ENCODE data around the gene TCEAL1.
A peak's percentile ranks its signal among the peaks of the same experiment; 100 is the strongest.
"Not testable (repeated sequence)": the region's sequence is repeated elsewhere in the genome, so short reads cannot be mapped to it uniquely, and the experiment has no call there.

Gene TCEAL1

DNA sequence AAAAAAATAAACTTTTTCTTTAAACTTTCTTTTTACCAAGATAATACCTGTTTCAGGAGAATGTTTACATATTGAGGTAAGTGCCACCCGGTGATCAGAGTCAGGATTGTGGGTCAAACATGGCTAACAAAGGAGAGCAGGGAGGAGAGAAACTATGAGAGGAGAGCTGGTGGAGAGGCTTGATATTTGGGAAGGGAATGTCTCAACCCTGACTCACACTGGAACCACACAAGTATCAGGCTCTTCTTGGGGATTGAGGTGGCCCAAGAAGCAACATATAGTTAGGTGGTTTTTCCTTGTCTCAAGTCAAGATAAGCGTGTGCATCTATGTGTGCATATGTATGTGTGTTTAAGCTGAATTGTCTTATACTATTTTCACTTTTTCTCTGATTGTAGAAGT lies 6.7 kb downstream of the TCEAL1 start:
- Histone ChIP-seq H3K4me1 (ENCODE audit: control insufficient read depth, insufficient read depth, low read length) (peaks cover 5% of the 10 kb centered on the region), H3K27me3 (ENCODE audit: control insufficient read depth in 1 of 2, insufficient read depth in 2 of 2, low read length in 2 of 2) (no peaks in the 10 kb centered on the region), H3K9ac (ENCODE audit: low read length in 2 of 2) (no peak overlapping the region), H3K27ac (ENCODE audit: low read length) (no peak overlapping the region), H3K9me3 (ENCODE audit: control insufficient read depth in 2 of 2, low read length in 2 of 2) (no peaks in the 10 kb centered on the region), H3K4me3 (ENCODE audit: low read length in 2 of 2) (no peak overlapping the region), H3K36me3 (ENCODE audit: control insufficient read depth in 2 of 2, insufficient read depth in 2 of 2, low read length in 2 of 2) (peaks cover 0 to 2% of the 10 kb centered on the region in 2 donors)

- no peaks in the 10 kb centered on the region for H3K9me3 ChIP-seq (ENCODE audit: control insufficient read depth in 2 of 2, low read length in 2 of 2)
- no peaks in the 10 kb centered on the region for H3K36me3 ChIP-seq (ENCODE audit: control insufficient read depth in 2 of 2, insufficient read depth in 2 of 2, low read length in 2 of 2)
- H3K4me1 ChIP-seq (ENCODE audit: control insufficient read depth, insufficient read depth, low read length) = no peaks in the 10 kb centered on the region
- peaks cover 0 to 6% of the 10 kb centered on the region in 2 donors for H3K27me3 ChIP-seq (ENCODE audit: control insufficient read depth in 1 of 2, insufficient read depth in 2 of 2, low read length in 2 of 2)
- H3K4me3 ChIP-seq (ENCODE audit: low read length in 2 of 2) = no peak overlapping the region
- H3K27ac ChIP-seq (ENCODE audit: low read length) = no peak overlapping the region
- no peak overlapping the region for H3K9ac ChIP-seq (ENCODE audit: low read length in 2 of 2)
Observed at GRCh38 chrX:103637604-103638338, 9.0 kb downstream of the TCEAL1 start.

DNA sequence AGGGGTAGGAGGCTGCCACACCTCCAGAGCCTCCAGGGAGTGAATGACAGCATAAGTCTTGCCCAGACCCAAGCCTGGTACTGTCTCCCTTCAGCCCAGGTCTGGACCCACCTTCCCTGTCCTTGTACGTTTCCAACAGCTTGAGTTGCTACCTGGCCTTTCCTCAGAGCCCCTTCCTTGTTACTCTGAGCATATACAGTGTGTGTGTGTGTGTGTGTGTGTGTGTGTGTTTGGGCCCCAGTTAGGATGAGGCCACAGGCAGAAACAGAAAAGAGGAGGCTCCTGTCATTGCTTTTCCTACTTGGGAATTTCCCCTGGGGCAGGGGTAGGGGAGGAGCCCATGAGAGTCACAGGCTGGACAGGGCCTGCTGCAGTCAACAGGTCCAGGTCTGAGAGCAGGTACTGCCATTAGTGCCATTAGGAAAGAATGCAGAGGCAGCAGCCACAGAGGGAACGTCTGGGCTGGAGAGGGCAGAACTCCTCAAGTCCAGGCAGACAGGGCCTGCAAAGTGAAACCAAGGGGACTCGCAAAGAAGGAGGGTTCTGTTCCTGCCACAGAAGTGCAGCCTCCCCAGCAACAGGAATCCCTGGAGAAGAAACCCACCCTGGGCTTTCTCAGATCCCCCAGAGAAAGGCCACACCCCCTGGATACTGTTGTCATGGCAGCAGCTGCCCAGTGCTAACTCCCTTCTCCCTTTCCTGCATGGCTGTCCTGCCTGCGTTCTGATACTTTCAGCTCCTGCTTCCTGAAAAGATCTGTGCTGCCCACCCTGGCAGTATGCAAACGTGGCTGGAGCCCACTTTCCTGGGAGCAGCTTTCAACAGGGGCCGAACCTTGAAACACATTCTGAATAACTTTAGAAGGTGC lies 9.9 kb downstream of the TCEAL1 start:
- not testable (repeated sequence) for H3K4me1 ChIP-seq (ENCODE audit: control insufficient read depth, insufficient read depth, low read length); H3K9me3 ChIP-seq (ENCODE audit: control insufficient read depth in 2 of 2, low read length in 2 of 2); H3K36me3 ChIP-seq (ENCODE audit: control insufficient read depth in 2 of 2, insufficient read depth in 2 of 2, low read length in 2 of 2); H3K27ac ChIP-seq (ENCODE audit: low read length)
- peak overlapping the region; percentile 36 to 38 for H3K9ac ChIP-seq (ENCODE audit: low read length in 2 of 2)
- peak overlapping the region; percentile 35 to 40 for H3K4me3 ChIP-seq (ENCODE audit: low read length in 2 of 2)
- peaks cover 0 to 12% of the 10 kb centered on the region in 2 donors for H3K27me3 ChIP-seq (ENCODE audit: control insufficient read depth in 1 of 2, insufficient read depth in 2 of 2, low read length in 2 of 2)

DNA sequence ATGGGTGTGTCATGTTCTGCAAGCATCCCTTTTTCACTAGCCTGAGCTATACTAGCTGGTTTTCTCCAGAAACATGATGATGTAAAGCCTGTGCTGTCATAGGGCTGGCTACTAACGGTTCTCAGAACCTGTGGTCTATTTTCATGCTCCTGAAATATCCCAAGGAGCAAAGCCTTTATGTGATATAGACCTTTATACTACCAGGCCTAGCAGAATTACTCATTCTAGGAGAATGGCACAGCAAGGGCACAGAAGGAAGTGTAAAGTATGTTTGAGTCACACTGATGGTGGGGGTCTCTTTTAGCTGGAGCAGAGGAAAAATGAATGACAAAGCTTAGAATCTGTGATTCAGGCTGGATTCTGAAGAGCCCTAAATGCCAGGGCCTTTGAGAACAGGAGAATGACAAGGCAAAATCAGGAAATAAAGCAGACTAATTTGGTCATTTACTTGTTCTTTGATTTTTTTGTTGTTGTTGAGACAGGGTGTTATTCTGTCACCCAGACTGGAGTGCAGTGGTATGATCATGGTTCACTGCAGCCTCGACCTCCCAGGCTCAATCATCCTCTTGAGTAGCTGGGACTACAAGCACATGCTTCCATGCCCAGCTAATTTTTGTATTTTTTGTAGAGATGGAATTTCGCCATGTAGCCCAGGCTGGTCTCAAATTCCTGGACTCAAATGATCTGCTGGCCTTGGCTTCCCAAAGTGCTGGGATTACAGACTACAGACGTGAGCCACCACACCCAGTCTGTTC lies 11.8 kb downstream of the TCEAL1 start:
- Histone ChIP-seq H3K9ac (ENCODE audit: low read length in 2 of 2) (no peak overlapping the region), H3K4me3 (ENCODE audit: low read length in 2 of 2) (no peak overlapping the region)

GRCh38 chrX:103644125-103644524 lies 15.3 kb downstream of the TCEAL1 start:
- H3K27me3 ChIP-seq (ENCODE audit: control insufficient read depth in 1 of 2, insufficient read depth in 2 of 2, low read length in 2 of 2) = peaks cover 0 to 14% of the 10 kb centered on the region in 2 donors
- no peaks in the 10 kb centered on the region for H3K36me3 ChIP-seq (ENCODE audit: control insufficient read depth in 2 of 2, insufficient read depth in 2 of 2, low read length in 2 of 2)
- H3K9ac ChIP-seq (ENCODE audit: low read length in 2 of 2) = no peak overlapping the region
- no peak overlapping the region for H3K4me3 ChIP-seq (ENCODE audit: low read length in 2 of 2)
- H3K4me1 ChIP-seq (ENCODE audit: control insufficient read depth, insufficient read depth, low read length) = no peaks in the 10 kb centered on the region
- peaks cover 0 to 3% of the 10 kb centered on the region in 2 donors for H3K9me3 ChIP-seq (ENCODE audit: control insufficient read depth in 2 of 2, low read length in 2 of 2)
- no peak overlapping the region for H3K27ac ChIP-seq (ENCODE audit: low read length)

More for the DNA sequence above, 11.8 kb downstream of the TCEAL1 start:
- no peak overlapping the region for H3K27ac ChIP-seq (ENCODE audit: low read length)
- no peaks in the 10 kb centered on the region for H3K36me3 ChIP-seq (ENCODE audit: control insufficient read depth in 2 of 2, insufficient read depth in 2 of 2, low read length in 2 of 2)
- H3K27me3 ChIP-seq (ENCODE audit: control insufficient read depth in 1 of 2, insufficient read depth in 2 of 2, low read length in 2 of 2) = peaks cover 0 to 14% of the 10 kb centered on the region in 2 donors
- H3K4me1 ChIP-seq (ENCODE audit: control insufficient read depth, insufficient read depth, low read length) = no peaks in the 10 kb centered on the region
- H3K9me3 ChIP-seq (ENCODE audit: control insufficient read depth in 2 of 2, low read length in 2 of 2) = peaks cover 0 to 3% of the 10 kb centered on the region in 2 donors

GRCh38 chrX:103647630-103648029 lies 18.9 kb downstream of the TCEAL1 start:
- H3K27ac ChIP-seq (ENCODE audit: low read length) = no peak overlapping the region

DNA sequence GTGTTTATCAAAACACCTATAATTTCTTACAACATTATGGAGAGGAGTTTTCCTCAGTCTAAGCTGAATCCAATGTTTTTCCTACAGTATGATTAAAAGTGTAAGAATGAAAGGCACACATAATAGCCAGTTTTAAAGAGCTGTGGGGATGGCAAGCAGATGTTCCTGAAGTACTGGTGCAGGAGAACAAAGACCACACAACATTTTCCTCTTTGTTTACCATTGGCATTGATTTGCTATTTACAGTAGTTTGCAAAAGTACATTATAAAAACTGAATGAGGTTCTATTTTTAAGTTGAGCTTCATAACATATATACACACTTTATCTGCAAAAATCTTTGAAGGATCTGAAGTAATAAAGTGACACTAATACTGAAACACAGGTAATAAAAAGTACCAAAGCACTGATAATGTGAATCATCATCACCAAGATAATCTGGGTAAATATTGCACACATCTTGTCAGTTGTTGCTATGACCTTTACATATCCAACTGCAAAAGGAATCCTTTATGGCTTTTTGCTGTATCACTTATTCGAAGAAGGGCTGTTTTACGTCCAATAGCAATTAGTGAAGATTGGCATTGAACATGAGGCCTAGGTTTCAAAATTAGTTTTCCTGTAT lies 22.5 kb downstream of the TCEAL1 start:
- Histone ChIP-seq H3K4me3 (ENCODE audit: low read length in 2 of 2) (no peak overlapping the region), H3K9ac (ENCODE audit: low read length in 2 of 2) (no peak overlapping the region), H3K4me1 (ENCODE audit: control insufficient read depth, insufficient read depth, low read length) (no peaks in the 10 kb centered on the region), H3K27ac (ENCODE audit: low read length) (no peak overlapping the region), H3K27me3 (ENCODE audit: control insufficient read depth in 1 of 2, insufficient read depth in 2 of 2, low read length in 2 of 2) (no peaks in the 10 kb centered on the region), H3K9me3 (ENCODE audit: control insufficient read depth in 2 of 2, low read length in 2 of 2) (no peaks in the 10 kb centered on the region), H3K36me3 (ENCODE audit: control insufficient read depth in 2 of 2, insufficient read depth in 2 of 2, low read length in 2 of 2) (no peaks in the 10 kb centered on the region)

More at GRCh38 chrX:103647630-103648029, 18.9 kb downstream of the TCEAL1 start:
- Histone ChIP-seq H3K4me3 (ENCODE audit: low read length in 2 of 2) (no peak overlapping the region), H3K4me1 (ENCODE audit: control insufficient read depth, insufficient read depth, low read length) (no peaks in the 10 kb centered on the region), H3K36me3 (ENCODE audit: control insufficient read depth in 2 of 2, insufficient read depth in 2 of 2, low read length in 2 of 2) (no peaks in the 10 kb centered on the region), H3K27me3 (ENCODE audit: control insufficient read depth in 1 of 2, insufficient read depth in 2 of 2, low read length in 2 of 2) (peaks cover 0 to 10% of the 10 kb centered on the region in 2 donors), H3K9me3 (ENCODE audit: control insufficient read depth in 2 of 2, low read length in 2 of 2) (peaks cover 0 to 3% of the 10 kb centered on the region in 2 donors), H3K9ac (ENCODE audit: low read length in 2 of 2) (no peak overlapping the region)

- H3K9ac ChIP-seq (ENCODE audit: low read length in 2 of 2); H3K4me3 ChIP-seq (ENCODE audit: low read length in 2 of 2); H3K9me3 ChIP-seq (ENCODE audit: control insufficient read depth in 2 of 2, low read length in 2 of 2); H3K4me1 ChIP-seq (ENCODE audit: control insufficient read depth, insufficient read depth, low read length); H3K36me3 ChIP-seq (ENCODE audit: control insufficient read depth in 2 of 2, insufficient read depth in 2 of 2, low read length in 2 of 2); H3K27ac ChIP-seq (ENCODE audit: low read length): not testable (repeated sequence)
- peaks cover 0 to 13% of the 10 kb centered on the region in 2 donors for H3K27me3 ChIP-seq (ENCODE audit: control insufficient read depth in 1 of 2, insufficient read depth in 2 of 2, low read length in 2 of 2)
Observed at GRCh38 chrX:103655230-103656000, 26.6 kb downstream of the TCEAL1 start.

GRCh38 chrX:103656617-103657016 lies 27.8 kb downstream of the TCEAL1 start:
- H3K27me3 ChIP-seq (ENCODE audit: control insufficient read depth in 1 of 2, insufficient read depth in 2 of 2, low read length in 2 of 2) = peaks cover 0 to 16% of the 10 kb centered on the region in 2 donors

More at GRCh38 chrX:103656617-103657016, 27.8 kb downstream of the TCEAL1 start:
- Histone ChIP-seq H3K4me3 (ENCODE audit: low read length in 2 of 2) (no peak overlapping the region), H3K27ac (ENCODE audit: low read length) (no peak overlapping the region), H3K9ac (ENCODE audit: low read length in 2 of 2) (no peak overlapping the region), H3K4me1 (ENCODE audit: control insufficient read depth, insufficient read depth, low read length) (no peaks in the 10 kb centered on the region), H3K36me3 (ENCODE audit: control insufficient read depth in 2 of 2, insufficient read depth in 2 of 2, low read length in 2 of 2) (no peaks in the 10 kb centered on the region), H3K9me3 (ENCODE audit: control insufficient read depth in 2 of 2, low read length in 2 of 2) (no peaks in the 10 kb centered on the region)
